OCI-LY7 (cell line): ENCODE measurements around the gene RWDD3. TPM values are rescaled to one million over a fixed set of nuclear protein-coding genes. Genes with fewer than 3 reads are reported as not detected.

ENCODE experiments used
- BruUV-seq: library from RNA; stranded (reverse); fragments of 400-500 nt; replicated peaks from 2 replicates; lab custom pipeline; 2021; lab: Mats Ljungman, UMichigan
- CTCF ChIA-PET: fragments of 300-600 bp; sonication (Branson Sonifier 250); formaldehyde crosslinking; loops from one replicate; lab custom pipeline; 2022; ENCODE audit warnings: antibody characterized with exemption; ENCODE audit not compliant: unreplicated experiment; lab: Charles Lee
- POLR2A ChIA-PET: fragments of 300-600 bp; sonication (Branson Sonifier 250); formaldehyde crosslinking; loops from one replicate; lab custom pipeline; 2022; ENCODE audit warnings: antibody characterized with exemption; lab: Charles Lee
- DNase-seq: peaks from one replicate; pipeline ENCODE4 v3.0.0-alpha.2; 2015; ENCODE audit warnings: low spot score
- H2AFZ ChIP-seq: fragments of 200-600 bp; sonication (generic), shearing (Covaris generic); 2 replicates; pipeline ENCODE4 v1.6.1; 2014; ENCODE audit warnings: mild to moderate bottlenecking, antibody characterized with exemption, low read length, moderate library complexity
- H3K27ac ChIP-seq: fragments of 200-600 bp; sonication (generic); 2 replicates; pipeline ENCODE4 v1.5.1; 2014; ENCODE audit warnings: mixed run types, low read depth, mild to moderate bottlenecking, moderate library complexity, low read length, inconsistent platforms; ENCODE audit not compliant: poor library complexity, severe bottlenecking
- H3K36me3 ChIP-seq: fragments of 200-600 bp; sonication (generic); 2 replicates; pipeline ENCODE4 v1.6.1; 2014; ENCODE audit warnings: mild to moderate bottlenecking, antibody characterized with exemption, low read length, moderate library complexity, mixed read lengths; ENCODE audit not compliant: insufficient read depth
- H3K4me1 ChIP-seq: fragments of 200-600 bp; sonication (generic); 2 replicates; pipeline ENCODE4 v1.5.1; 2014; ENCODE audit warnings: mild to moderate bottlenecking, low read length; ENCODE audit not compliant: insufficient read depth, poor library complexity, severe bottlenecking
- H3K4me2 ChIP-seq: fragments of 200-600 bp; sonication (generic); 2 replicates; pipeline ENCODE4 v1.6.1; 2014; ENCODE audit warnings: mild to moderate bottlenecking, low read length
- H3K4me3 ChIP-seq: fragments of 200-600 bp; sonication (generic); 2 replicates; pipeline ENCODE4 v1.5.1; 2014; ENCODE audit warnings: mild to moderate bottlenecking, low read depth, low read length; ENCODE audit not compliant: poor library complexity, severe bottlenecking
- H3K79me2 ChIP-seq: fragments of 200-600 bp; sonication (generic); 2 replicates; pipeline ENCODE4 v1.6.1; 2016; ENCODE audit warnings: low read depth, mild to moderate bottlenecking, low read length, moderate library complexity, mixed read lengths; ENCODE audit not compliant: insufficient read depth
- H3K9me2 ChIP-seq: fragments of 200-600 bp; sonication (generic); 2 replicates; pipeline ENCODE4 v1.6.1; 2016; ENCODE audit warnings: mild to moderate bottlenecking, low read length, mixed read lengths; ENCODE audit not compliant: insufficient read depth
- H3K9me3 ChIP-seq: fragments of 200-600 bp; sonication (generic); 2 replicates; pipeline ENCODE4 v1.6.1; 2014; ENCODE audit warnings: mild to moderate bottlenecking, mixed run types, low read length, mixed read lengths
- H4K20me1 ChIP-seq: fragments of 200-600 bp; sonication (generic); 2 replicates; pipeline ENCODE4 v1.6.1; 2014; ENCODE audit warnings: mild to moderate bottlenecking, antibody characterized with exemption, low read length, moderate library complexity, mixed read lengths; ENCODE audit not compliant: insufficient read depth
- CTCF ChIP-seq: fragments of 200-600 bp; sonication (generic); conservative IDR thresholded peaks from 2 replicates; pipeline ENCODE4 v1.5.1; 2014; ENCODE audit warnings: mild to moderate bottlenecking, antibody characterized with exemption, low read length, moderate library complexity, mixed read lengths
- EZH2phosphoT487 ChIP-seq: fragments of 200-600 bp; sonication (generic); IDR thresholded peaks from 2 replicates; pipeline ENCODE4 v1.6.1; 2018; ENCODE audit warnings: low read depth, borderline replicate concordance, mild to moderate bottlenecking, mixed run types, antibody characterized with exemption, low read length, moderate library complexity, mixed read lengths
- intact Hi-C: fragments of 100-400 bp; cut with micrococcal nuclease; formaldehyde crosslinking; loops from one replicate; pipeline ENCODE4 v1.10.0; 2022; ENCODE audit not compliant: unreplicated experiment
- total RNA-seq, 2 experiments: library from RNA; depleted of rRNA in 1 of 2; stranded (reverse); fragments of >200 nt in 1 of 2; shearing (Covaris generic) in 1 of 2; gene quantifications; 2 replicates each; pipeline ENCODE4 v1.2.3, GENCODE V29; 2014 to 2022

The RWDD3 gene
- total RNA-seq, 2 experiments from 2014 or later, result 11.7 to 20.9 TPM

DNA sequence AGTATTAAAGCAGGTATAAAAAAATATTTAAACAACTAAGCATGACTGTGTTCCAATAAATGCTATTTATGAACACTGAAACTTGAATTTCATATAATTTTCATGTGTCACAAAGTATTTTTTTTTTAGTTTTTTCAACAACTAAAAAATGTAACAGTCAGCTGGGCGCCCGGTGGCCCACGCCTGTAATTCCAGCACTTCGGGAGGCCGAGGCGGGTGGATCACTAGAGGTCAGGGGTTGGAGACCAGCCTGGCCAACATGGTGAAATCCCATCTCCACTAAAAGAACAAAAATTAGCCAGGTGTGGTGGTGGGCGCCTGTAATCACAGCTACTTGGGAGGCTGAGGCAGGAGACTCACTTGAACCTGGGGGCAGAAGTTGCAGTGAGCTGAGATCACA is 42.4 kb downstream of the RWDD3 start:
- H3K27ac ChIP-seq, result no peak overlapping the region
- no peaks in the 10 kb centered on the region for H3K79me2 ChIP-seq
- no peak overlapping the region for H2AFZ ChIP-seq
- ChIA-PET POLR2A (no interaction called here), CTCF (no interaction called here)
- no TSS peak for BruUV-seq
- H3K4me3 ChIP-seq, result no peak overlapping the region
- H3K9me2 ChIP-seq, result no peaks in the 10 kb centered on the region
- no peak for DNase-seq
- TF ChIP-seq EZH2phosphoT487 (no peak), CTCF (no peak)
- no peaks in the 10 kb centered on the region for H3K9me3 ChIP-seq
- no peaks in the 10 kb centered on the region for H3K4me1 ChIP-seq
- H3K36me3 ChIP-seq, result no peaks in the 10 kb centered on the region
- H4K20me1 ChIP-seq, result no peaks in the 10 kb centered on the region
- no peak overlapping the region for H3K4me2 ChIP-seq
- intact Hi-C loops, result no loop called here

DNA sequence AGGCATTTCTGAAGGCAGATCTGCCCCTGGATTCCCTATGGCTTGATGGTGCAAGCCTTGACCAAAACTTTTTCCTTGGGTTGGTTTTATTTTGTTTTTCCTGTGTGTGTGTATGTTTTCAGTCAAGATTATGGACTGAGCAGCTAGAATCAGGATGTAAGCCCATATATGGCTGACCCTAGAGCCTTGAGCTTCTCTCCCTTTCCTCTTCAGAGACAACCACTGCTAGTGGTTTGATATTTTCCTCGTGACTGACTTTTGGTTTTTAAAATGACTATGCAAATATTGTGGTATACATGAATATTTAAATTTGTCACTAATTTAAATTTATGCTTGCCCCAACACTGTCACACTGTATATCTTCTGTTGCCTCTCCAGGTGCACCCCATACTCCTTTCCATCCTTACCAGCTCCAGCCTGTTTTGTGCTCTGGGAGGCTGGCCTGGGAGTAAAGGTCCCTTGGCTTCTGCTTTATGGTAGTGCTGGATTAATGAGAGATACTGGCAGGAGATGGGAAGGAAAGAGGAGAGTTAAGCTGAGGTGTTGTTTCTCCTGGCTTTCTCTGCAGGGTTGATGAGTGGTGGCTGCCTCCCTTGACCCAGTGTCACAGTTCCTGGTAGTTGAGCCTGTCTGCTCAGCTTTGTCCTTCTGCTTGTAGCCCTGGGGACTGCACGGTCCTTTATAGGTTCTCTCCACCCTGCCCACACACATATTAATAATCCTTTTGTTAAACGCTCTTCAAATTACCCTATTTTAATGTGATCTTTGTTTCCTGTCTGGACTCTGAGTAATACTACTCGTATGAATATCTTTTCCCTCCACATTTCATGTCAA is 44.4 kb downstream of the RWDD3 start:
- ChIA-PET CTCF (no interaction called here), POLR2A (no interaction called here)
- Histone ChIP-seq H3K36me3 (no peaks in the 10 kb centered on the region), H3K4me1 (no peaks in the 10 kb centered on the region), H4K20me1 (no peaks in the 10 kb centered on the region), H3K4me2 (no peak overlapping the region), H2AFZ (peak overlapping the region; percentile 68), H3K79me2 (no peaks in the 10 kb centered on the region), H3K9me2 (no peaks in the 10 kb centered on the region), H3K9me3 (no peaks in the 10 kb centered on the region), H3K27ac (no peak overlapping the region), H3K4me3 (no peak overlapping the region)
- intact Hi-C loops, result no loop called here
- DNase-seq, result no peak
- no TSS peak for BruUV-seq
- no peak for TF ChIP-seq CTCF
- TF ChIP-seq EZH2phosphoT487, result no peak
